ENCODE measurements around the gene KRT6C.
"Not testable (repeated sequence)": the region's sequence is repeated elsewhere in the genome, so short reads cannot be mapped to it uniquely, and the experiment has no call there.

KRT6C gene

GRCh38 chr12:52499806-52500560 is 26.4 kb upstream of the KRT6C start:
- no peak for ATAC-seq

- no peak for ATAC-seq
Observed at GRCh38 chr12:52498946-52499345, 25.3 kb upstream of the KRT6C start.

- no peak for ATAC-seq
Observed at GRCh38 chr12:52497975-52498374, 24.4 kb upstream of the KRT6C start.

- no peak for ATAC-seq
Observed at GRCh38 chr12:52496590-52497071, 23.0 kb upstream of the KRT6C start.

- ATAC-seq: no peak
Observed at GRCh38 chr12:52496054-52496453, 22.4 kb upstream of the KRT6C start.

- ATAC-seq: no peak
Observed at GRCh38 chr12:52495389-52495788, 21.8 kb upstream of the KRT6C start.

- ATAC-seq: no peak
Observed at GRCh38 chr12:52494518-52494917, 20.9 kb upstream of the KRT6C start.

- ATAC-seq: no peak
Observed at GRCh38 chr12:52494100-52494499, 20.5 kb upstream of the KRT6C start.

GRCh38 chr12:52493172-52493571 is 19.6 kb upstream of the KRT6C start, which contains the start of gene KRT6A:
Gene KRT6A (minus strand): TSS chr12:52493257. CDS start chr12:52493188, 69 bp downstream.
- no peak for ATAC-seq

- not testable (repeated sequence) for ATAC-seq
Observed at GRCh38 chr12:52492405-52492804, 18.8 kb upstream of the KRT6C start.

GRCh38 chr12:52491495-52491894 is 17.9 kb upstream of the KRT6C start:
- ATAC-seq: not testable (repeated sequence)

GRCh38 chr12:52488736-52489135 is 15.1 kb upstream of the KRT6C start:
- no peak for ATAC-seq

- ATAC-seq: not testable (repeated sequence)
Observed at GRCh38 chr12:52487744-52488443, 14.3 kb upstream of the KRT6C start.

GRCh38 chr12:52487211-52487610 is 13.6 kb upstream of the KRT6C start:
- ATAC-seq: no peak

- ATAC-seq: no peak
Observed at GRCh38 chr12:52486166-52487105, 12.8 kb upstream of the KRT6C start.

- no peak for ATAC-seq
Observed at GRCh38 chr12:52480073-52480472, 6.5 kb upstream of the KRT6C start.

GRCh38 chr12:52477651-52478050 is 4.0 kb upstream of the KRT6C start:
- no peak for ATAC-seq

- no peak for ATAC-seq
Observed at GRCh38 chr12:52474212-52474611, 607 bp upstream of the KRT6C start.

- no peak for ATAC-seq
Observed at GRCh38 chr12:52469853-52470252, 3.8 kb downstream of the KRT6C start.

GRCh38 chr12:52464897-52465296 is 8.7 kb downstream of the KRT6C start:
- ATAC-seq: no peak

GRCh38 chr12:52461693-52462092 is 11.9 kb downstream of the KRT6C start:
- ATAC-seq: no peak

GRCh38 chr12:52458861-52459260 is 14.7 kb downstream of the KRT6C start:
- ATAC-seq: no peak

GRCh38 chr12:52455821-52456220 is 17.8 kb downstream of the KRT6C start:
- no peak for ATAC-seq

Measured in activated CD4-positive, CD25-positive, alpha-beta regulatory T cell treated with anti-CD3 and anti-CD28 coated beads, Interleukin-2, amount 50 U/mL, for 24 hours (primary cell).